Liver (tissue), 9 donors: ENCODE results near the gene SH2D5. TPM values are rescaled to one million over a fixed set of nuclear protein-coding genes. Genes with fewer than 3 reads are reported as not detected.

Experiments used
- DNase-seq: peaks from one replicate; pipeline ENCODE4 v3.0.0-alpha.2; 2017; ENCODE audit warnings: low spot score
- H3K27ac ChIP-seq, 2 donors: one replicate each; pipeline ENCODE4 v1.7.0; 2013; ENCODE audit warnings: inconsistent platforms in 2 of 2, low read length in 2 of 2, control low read depth in 1 of 2, low read depth in 1 of 2, mild to moderate bottlenecking in 1 of 2
- H3K27me3 ChIP-seq, 4 donors: one replicate each; pipeline versions ENCODE4 v1.6.1 to v1.7.0; 2013; ENCODE audit warnings: low read length in 3 of 4, inconsistent platforms in 1 of 4, mild to moderate bottlenecking in 1 of 4, moderate library complexity in 1 of 4; ENCODE audit not compliant: control insufficient read depth in 4 of 4, insufficient read depth in 4 of 4
- H3K36me3 ChIP-seq, 4 donors: one replicate each; pipeline versions ENCODE4 v1.6.1 to v1.7.0; 2013; ENCODE audit warnings: low read length in 3 of 4, mild to moderate bottlenecking in 3 of 4, low read depth in 1 of 4, moderate library complexity in 1 of 4; ENCODE audit not compliant: control insufficient read depth in 4 of 4, insufficient read depth in 3 of 4
- H3K4me1 ChIP-seq, 4 donors: one replicate each; pipeline versions ENCODE4 v1.6.1 to v1.7.0; 2013; ENCODE audit warnings: low read length in 3 of 4, mild to moderate bottlenecking in 3 of 4, moderate library complexity in 1 of 4; ENCODE audit not compliant: control insufficient read depth in 4 of 4, insufficient read depth in 4 of 4
- H3K4me3 ChIP-seq, 3 donors: one replicate each; pipeline versions ENCODE4 v1.6.1 to v1.7.0; 2013; ENCODE audit warnings: low read length in 3 of 3, control low read depth in 1 of 3, low read depth in 1 of 3, mild to moderate bottlenecking in 1 of 3
- H3K9ac ChIP-seq, 2 donors: one replicate each; pipeline ENCODE4 v1.7.0; 2013; ENCODE audit warnings: low read length in 2 of 2, mild to moderate bottlenecking in 2 of 2, moderate library complexity in 2 of 2, control low read depth in 1 of 2, low read depth in 1 of 2
- H3K9me3 ChIP-seq, 4 donors: one replicate each; pipeline versions ENCODE4 v1.6.1 to v1.7.0; 2013; ENCODE audit warnings: low read length in 3 of 4; ENCODE audit not compliant: control insufficient read depth in 4 of 4
- ATF3 ChIP-seq: IDR thresholded peaks from 2 replicates; pipeline ENCODE4 v1.6.1; 2016; ENCODE audit warnings: antibody characterized with exemption
- CTCF ChIP-seq: fragments of 150-350 bp; IDR thresholded peaks from 2 replicates; pipeline ENCODE4 v1.5.1; 2017; ENCODE audit warnings: improper control_type of control experiment, low read depth, low read length; ENCODE audit not compliant: missing input control
- EGR1 ChIP-seq, 2 donors: IDR thresholded peaks; 2 replicates each; pipeline ENCODE4 v1.6.1; 2016 to 2018; ENCODE audit warnings: antibody characterized with exemption in 2 of 2, low read depth in 2 of 2
- FOXA1 ChIP-seq: IDR thresholded peaks from 2 replicates; pipeline ENCODE4 v1.6.1; 2016; ENCODE audit warnings: antibody characterized with exemption
- FOXA2 ChIP-seq: IDR thresholded peaks from 2 replicates; pipeline ENCODE4 v1.6.1; 2016; ENCODE audit warnings: antibody characterized with exemption
- HNF4G ChIP-seq: IDR thresholded peaks from 2 replicates; pipeline ENCODE4 v1.6.1; 2016; ENCODE audit warnings: antibody characterized with exemption
- JUND ChIP-seq, 2 donors: IDR thresholded peaks; 2 replicates each; pipeline ENCODE4 v1.6.1; 2016; ENCODE audit warnings: antibody characterized with exemption in 2 of 2
- MAX ChIP-seq: IDR thresholded peaks from 2 replicates; pipeline ENCODE4 v1.6.1; 2016; ENCODE audit warnings: antibody characterized with exemption
- NR2F2 ChIP-seq: IDR thresholded peaks from 2 replicates; pipeline ENCODE4 v1.6.1; 2016; ENCODE audit warnings: antibody characterized with exemption
- RAD21 ChIP-seq, 2 donors: IDR thresholded peaks; 2 replicates each; pipeline ENCODE4 v1.6.1; 2016; ENCODE audit warnings: antibody characterized with exemption in 2 of 2, mild to moderate bottlenecking in 2 of 2
- REST ChIP-seq: IDR thresholded peaks from 2 replicates; pipeline ENCODE4 v1.6.1; 2016; ENCODE audit warnings: antibody characterized with exemption, mild to moderate bottlenecking
- RXRA ChIP-seq, 2 donors: IDR thresholded peaks; 2 replicates each; pipeline ENCODE4 v1.6.1; 2017 to 2018; ENCODE audit warnings: antibody characterized with exemption in 2 of 2, mild to moderate bottlenecking in 1 of 2
- SP1 ChIP-seq: IDR thresholded peaks from 2 replicates; pipeline ENCODE4 v1.6.1; 2018; ENCODE audit warnings: antibody characterized with exemption, mild to moderate bottlenecking
- TAF1 ChIP-seq: conservative IDR thresholded peaks from 2 replicates; pipeline ENCODE4 v1.6.1; 2016; ENCODE audit warnings: antibody characterized with exemption, mild to moderate bottlenecking
- YY1 ChIP-seq: IDR thresholded peaks from 2 replicates; pipeline ENCODE4 v1.6.1; 2016; ENCODE audit warnings: antibody characterized with exemption, mild to moderate bottlenecking
- ZBTB33 ChIP-seq: IDR thresholded peaks from 2 replicates; pipeline ENCODE4 v1.6.1; 2016; ENCODE audit warnings: antibody characterized with exemption
- WGBS: extraction: QIAGEN DNeasy Blood & Tissue Kit; methylation state at CpG from one replicate; pipeline ENCODE4 v1.1.7; 2013; 5-methylcytosine and 5-hydroxymethylcytosine counted together
- polyA plus RNA-seq, 2 donors: library from polyadenylated mRNA; stranded (reverse) in 1 of 2; unstranded in 1 of 2; fragments of 200-250 nt in 1 of 2; fragments of >200 nt in 1 of 2; fragmentation: Nextera tagmentation in 1 of 2; extraction: Ambion mirVana in 1 of 2; gene quantifications; one replicate each; pipeline versions ENCODE4 v1.2.1 to v1.2.3, GENCODE V29; 2013 to 2015
- total RNA-seq, 2 donors: library from RNA; depleted of rRNA; stranded (reverse); fragments of >200 nt; gene quantifications; one replicate each; pipeline ENCODE4 v1.2.3, GENCODE V29; 2014
- donor health status: healthy.
- donor health status: healthy.
- donor health status: healthy.
- donor health status: healthy.
- donor health status: healthy.

The SH2D5 gene
- total and polyA plus RNA-seq, 4 donors: 0.05 TPM; not detected in 3

- TF ChIP-seq REST (no peak), MAX (no peak), SP1 (no peak), YY1 (no peak), NR2F2 (no peak), HNF4G (no peak), CTCF (no peak), FOXA1 (no peak), ZBTB33 (no peak), JUND (IDR thresholded peaks at IDR 0.05) (no peak)
- Histone ChIP-seq H3K36me3 (no peaks in the 10 kb centered on the region), H3K4me3 (no peak overlapping the region), H3K27me3 (no peaks in the 10 kb centered on the region), H3K27ac (no peak overlapping the region), H3K9ac (no peak overlapping the region), H3K4me1 (no peaks in the 10 kb centered on the region), H3K9me3 (no peaks in the 10 kb centered on the region)
- 84% methylated on average over 15 of the region's 15 CpGs for WGBS
- DNase-seq: no peak
Measured at GRCh38 chr1:20705203-20705755, 27.2 kb downstream of the SH2D5 start.

GRCh38 chr1:20704390-20705202 lies 27.9 kb downstream of the SH2D5 start:
- Histone ChIP-seq H3K36me3 (no peaks in the 10 kb centered on the region), H3K9ac (no peak overlapping the region), H3K27me3 (no peaks in the 10 kb centered on the region), H3K4me1 (no peaks in the 10 kb centered on the region), H3K9me3 (no peaks in the 10 kb centered on the region), H3K4me3 (no peak overlapping the region), H3K27ac (no peak overlapping the region)
- WGBS: 95% methylated on average over 41 of the region's 41 CpGs
- TF ChIP-seq FOXA2: no peak
- no peak for TF ChIP-seq TAF1
- no peak for TF ChIP-seq RAD21 (IDR thresholded peaks at IDR 0.05)
- TF ChIP-seq MAX: no peak
- TF ChIP-seq EGR1 (IDR thresholded peaks at IDR 0.05; ENCODE audit: low read depth in 2 of 2): no peak
- TF ChIP-seq CTCF: no peak
- TF ChIP-seq ZBTB33: no peak
- no peak for TF ChIP-seq FOXA1
- no peak for TF ChIP-seq ATF3
- TF ChIP-seq RXRA (IDR thresholded peaks at IDR 0.05): no peak
- DNase-seq: no peak
